Measurements from ENCODE around the gene GEMIN7. TPM values are rescaled to one million over a fixed set of nuclear protein-coding genes. Genes with fewer than 3 reads are reported as not detected.

GEMIN7 gene
- total and polyA plus RNA-seq, 11 donors: 11.4 to 40.8 (median 17.2) TPM

DNA sequence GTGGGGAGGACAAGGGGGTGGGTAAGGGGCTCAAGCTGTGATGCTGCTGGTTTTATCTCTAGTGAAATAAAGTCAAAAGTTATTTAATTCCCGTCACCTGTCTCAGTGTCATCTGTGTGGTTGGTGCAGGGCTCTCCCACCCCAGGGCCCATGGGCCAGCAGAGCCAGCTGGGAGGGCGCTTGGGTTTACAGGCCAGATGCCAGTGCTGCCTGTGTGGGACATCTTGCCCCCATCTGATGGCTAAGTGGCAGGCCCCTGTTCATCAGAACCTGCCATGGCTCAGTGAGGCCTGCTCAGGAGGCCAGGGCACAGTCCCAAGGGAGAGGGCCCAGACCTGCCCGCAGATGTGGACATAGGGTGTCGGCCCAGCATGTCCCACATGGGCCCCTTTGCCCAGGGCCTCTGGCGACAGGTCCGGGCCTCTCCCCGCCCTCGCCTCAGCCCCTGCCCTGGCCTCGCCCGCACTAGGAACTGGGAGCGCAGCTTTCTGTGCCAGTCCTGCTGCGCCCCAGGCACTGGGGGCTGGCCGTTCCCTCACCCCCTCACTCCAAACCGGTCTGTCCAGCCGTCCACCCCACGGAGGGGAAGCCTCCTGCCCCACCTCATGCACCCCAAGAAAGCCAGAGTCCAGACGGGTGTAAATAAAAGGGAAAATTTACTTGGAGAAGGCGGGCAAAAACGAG is 8.1 kb upstream of the GEMIN7 start:
- WGBS, 4 donors: 89 to 93% (median 91%) methylated on average over 17 to 19 of the region's 19 CpGs
- Histone ChIP-seq H3K36me3 (peaks cover 0 to 69% (median 56%) of the 10 kb centered on the region in 9 donors), H3K4me1 (peaks cover 0 to 12% (median 4%) of the 10 kb centered on the region in 12 donors), H3K27ac (no peak overlapping the region), H3K27me3 (no peaks in the 10 kb centered on the region), H3K4me3 (no peak overlapping the region), H3K9me3 (no peaks in the 10 kb centered on the region)
- intact Hi-C loops (cut with DNase I): no loop called here
- DNase-seq (peak in 1 of 5 donors; percentile 52), ATAC-seq (no peak)
- no peak for TF ChIP-seq POLR2A (IDR thresholded peaks at IDR 0.05)
- TF ChIP-seq, protein P1, sequence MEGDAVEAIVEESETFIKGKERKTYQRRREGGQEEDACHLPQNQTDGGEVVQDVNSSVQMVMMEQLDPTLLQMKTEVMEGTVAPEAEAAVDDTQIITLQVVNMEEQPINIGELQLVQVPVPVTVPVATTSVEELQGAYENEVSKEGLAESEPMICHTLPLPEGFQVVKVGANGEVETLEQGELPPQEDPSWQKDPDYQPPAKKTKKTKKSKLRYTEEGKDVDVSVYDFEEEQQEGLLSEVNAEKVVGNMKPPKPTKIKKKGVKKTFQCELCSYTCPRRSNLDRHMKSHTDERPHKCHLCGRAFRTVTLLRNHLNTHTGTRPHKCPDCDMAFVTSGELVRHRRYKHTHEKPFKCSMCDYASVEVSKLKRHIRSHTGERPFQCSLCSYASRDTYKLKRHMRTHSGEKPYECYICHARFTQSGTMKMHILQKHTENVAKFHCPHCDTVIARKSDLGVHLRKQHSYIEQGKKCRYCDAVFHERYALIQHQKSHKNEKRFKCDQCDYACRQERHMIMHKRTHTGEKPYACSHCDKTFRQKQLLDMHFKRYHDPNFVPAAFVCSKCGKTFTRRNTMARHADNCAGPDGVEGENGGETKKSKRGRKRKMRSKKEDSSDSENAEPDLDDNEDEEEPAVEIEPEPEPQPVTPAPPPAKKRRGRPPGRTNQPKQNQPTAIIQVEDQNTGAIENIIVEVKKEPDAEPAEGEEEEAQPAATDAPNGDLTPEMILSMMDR (IDR thresholded peaks at IDR 0.05): no peak

- Histone ChIP-seq H3K9me3 (no peaks in the 10 kb centered on the region), H3K27ac (no peak overlapping the region), H3K27me3 (no peaks in the 10 kb centered on the region), H3K36me3 (peaks cover 0 to 64% (median 50%) of the 10 kb centered on the region in 9 donors), H3K4me3 (no peak overlapping the region), H3K4me1 (peaks cover 0 to 17% (median 7%) of the 10 kb centered on the region in 12 donors)
- 95 to 97% (median 96%) methylated on average over 21 to 25 of the region's 25 CpGs for WGBS, 4 donors
- ATAC-seq (no peak), DNase-seq (peak in 1 of 5 donors; percentile 52)
- no peak for TF ChIP-seq POLR2A (IDR thresholded peaks at IDR 0.05)
- TF ChIP-seq, protein P1 (IDR thresholded peaks at IDR 0.05): no peak
- intact Hi-C loops (cut with DNase I): no loop called here
Observed at GRCh38 chr19:45071545-45071938, 7.5 kb upstream of the GEMIN7 start.

DNA sequence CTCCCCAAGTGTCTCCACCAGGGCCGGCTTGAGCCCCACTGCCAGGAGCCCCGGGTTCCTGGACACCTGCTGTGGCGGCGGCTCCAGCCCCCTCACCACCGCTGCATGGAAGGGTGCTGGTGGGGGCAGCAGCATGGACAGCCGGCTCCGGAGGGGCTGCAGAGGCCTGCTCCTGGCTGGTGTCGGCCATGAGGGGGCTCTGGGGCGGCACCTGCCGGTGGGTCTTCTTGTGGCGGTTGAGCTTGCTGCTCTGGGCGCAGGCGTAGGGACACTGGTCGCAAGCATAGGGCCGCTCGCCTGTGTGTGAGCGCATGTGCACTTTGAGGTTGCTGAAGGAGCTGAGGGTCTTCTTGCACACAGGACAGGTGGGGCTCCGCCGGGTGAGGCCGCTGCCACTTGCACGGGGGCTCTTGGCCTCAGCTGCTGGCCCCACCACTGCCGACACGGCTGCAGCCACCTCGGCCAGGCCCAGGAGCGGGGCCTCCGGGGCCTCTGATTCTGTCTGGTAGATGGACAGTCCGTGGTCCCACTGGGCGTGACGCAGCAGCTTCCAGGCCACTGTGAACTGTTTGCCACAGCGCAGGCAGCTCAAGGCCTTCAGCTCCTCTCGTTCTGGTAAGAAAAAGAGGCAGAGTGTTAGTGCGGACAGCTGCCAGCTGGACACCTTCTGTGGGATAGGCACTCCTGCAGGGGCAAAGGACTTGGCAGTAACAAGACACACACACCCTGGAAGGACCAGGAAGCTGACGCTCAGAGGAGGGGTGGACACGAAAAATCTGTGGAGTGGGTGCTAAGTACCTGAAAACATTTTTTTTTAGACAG is 6.9 kb upstream of the GEMIN7 start:
- peak in 1 of 5 donors; percentile 56 for DNase-seq
- no peaks in the 10 kb centered on the region for H3K27me3 ChIP-seq
- H3K4me3 ChIP-seq: no peak overlapping the region
- H3K36me3 ChIP-seq: peaks cover 0 to 57% (median 44%) of the 10 kb centered on the region in 9 donors
- intact Hi-C loops (cut with DNase I): no loop called here
- ATAC-seq: no peak
- TF ChIP-seq POLR2A (IDR thresholded peaks at IDR 0.05): no peak
- TF ChIP-seq, protein P1 (IDR thresholded peaks at IDR 0.05): no peak
- H3K4me1 ChIP-seq: peaks cover 0 to 22% (median 10%) of the 10 kb centered on the region in 12 donors
- H3K9me3 ChIP-seq: no peaks in the 10 kb centered on the region
- WGBS, 4 donors: 86 to 91% (median 87%) methylated on average over 10 to 34 of the region's 34 CpGs
- H3K27ac ChIP-seq: no peak overlapping the region

GRCh38 chr19:45074744-45075300 is 4.2 kb upstream of the GEMIN7 start:
- no peak for TF ChIP-seq POLR2A (IDR thresholded peaks at IDR 0.05)
- TF ChIP-seq, protein P1 (IDR thresholded peaks at IDR 0.05): no peak
- DNase-seq (no peak), ATAC-seq (no peak)
- Histone ChIP-seq H3K27me3 (no peaks in the 10 kb centered on the region), H3K9me3 (no peaks in the 10 kb centered on the region), H3K4me1 (peaks cover under 1 to 34% (median 17%) of the 10 kb centered on the region in 12 donors), H3K4me3 (peak overlapping the region in 9 of 12 donors; percentile 47 to 75 (median 54)), H3K27ac (peak overlapping the region in 2 of 12 donors; percentile 22 to 86), H3K36me3 (peaks cover 0 to 31% (median 17%) of the 10 kb centered on the region in 9 donors)
- intact Hi-C loops (cut with DNase I): loop anchor here in 1 of 10 donors (5.0 kb wide), 2 partner anchors 38 to 102 kb away; partner anchors contain the start of genes BLOC1S3, CLASRP and TRAPPC6A
- 56 to 85% (median 67%) methylated on average over 11 of the region's 11 CpGs for WGBS, 4 donors

All from heart left ventricle (tissue), 16 donors.